ENCODE measurements around the gene TIGD4.

The TIGD4 gene

GRCh38 chr4:152779513-152780266, at the start of gene TIGD4, which contains the start of gene ARFIP1:
TSS of gene TIGD4 (minus strand) at chr4:152779730. CDS start at chr4:152771004, 8,726 bp downstream.
TSS of gene ARFIP1 (plus strand) at chr4:152779954. CDS start at chr4:152829634, 49,680 bp downstream.
- peak; percentile 85 to 89 (median 86) for DNase-seq

GRCh38 chr4:152828122-152828521, 48.6 kb upstream of the TIGD4 start:
- DNase-seq = no peak

- no peak for DNase-seq
These were observed 45.8 kb upstream of the TIGD4 start for GRCh38 chr4:152825336-152825735.

GRCh38 chr4:152824561-152824960, 45.0 kb upstream of the TIGD4 start:
- DNase-seq = no peak

GRCh38 chr4:152822323-152822722, 42.8 kb upstream of the TIGD4 start:
- DNase-seq = no peak

- DNase-seq = no peak
These were observed 40.5 kb upstream of the TIGD4 start for GRCh38 chr4:152820073-152820472.

GRCh38 chr4:152819026-152819645, 39.6 kb upstream of the TIGD4 start:
- DNase-seq = no peak

GRCh38 chr4:152817331-152817730, 37.8 kb upstream of the TIGD4 start:
- DNase-seq = no peak

- DNase-seq = no peak
These were observed 35.5 kb upstream of the TIGD4 start for GRCh38 chr4:152815078-152815477.

- no peak for DNase-seq
These were observed 31.3 kb upstream of the TIGD4 start for GRCh38 chr4:152810715-152811287.

- no peak for DNase-seq
These were observed 29.1 kb upstream of the TIGD4 start for GRCh38 chr4:152808670-152809069.

GRCh38 chr4:152807294-152807829, 27.8 kb upstream of the TIGD4 start:
- no peak for DNase-seq

- no peak for DNase-seq
These were observed 27.1 kb upstream of the TIGD4 start for GRCh38 chr4:152806501-152807125.

- no peak for DNase-seq
These were observed 26.3 kb upstream of the TIGD4 start for GRCh38 chr4:152805818-152806217.

- no peak for DNase-seq
These were observed 25.6 kb upstream of the TIGD4 start for GRCh38 chr4:152805071-152805650.

- DNase-seq = no peak
These were observed 24.0 kb upstream of the TIGD4 start for GRCh38 chr4:152803541-152803940.

- DNase-seq = no peak
These were observed 16.4 kb upstream of the TIGD4 start for GRCh38 chr4:152795891-152796290.

GRCh38 chr4:152786627-152787026, 7.1 kb upstream of the TIGD4 start:
- no peak for DNase-seq

GRCh38 chr4:152785639-152786615, 6.4 kb upstream of the TIGD4 start:
- DNase-seq = no peak

GRCh38 chr4:152784490-152785350, 5.2 kb upstream of the TIGD4 start:
- no peak for DNase-seq
